NCI-H146 treated with DMSO at 0.1 percent for 48 hours (cell line): ENCODE measurements around the gene SLC38A10.

Experiments
- DNase-seq: peaks from one replicate; lab custom pipeline; 2025; ENCODE audit not compliant: unreplicated experiment; lab: John Stamatoyannopoulos, UW

Gene SLC38A10

DNA sequence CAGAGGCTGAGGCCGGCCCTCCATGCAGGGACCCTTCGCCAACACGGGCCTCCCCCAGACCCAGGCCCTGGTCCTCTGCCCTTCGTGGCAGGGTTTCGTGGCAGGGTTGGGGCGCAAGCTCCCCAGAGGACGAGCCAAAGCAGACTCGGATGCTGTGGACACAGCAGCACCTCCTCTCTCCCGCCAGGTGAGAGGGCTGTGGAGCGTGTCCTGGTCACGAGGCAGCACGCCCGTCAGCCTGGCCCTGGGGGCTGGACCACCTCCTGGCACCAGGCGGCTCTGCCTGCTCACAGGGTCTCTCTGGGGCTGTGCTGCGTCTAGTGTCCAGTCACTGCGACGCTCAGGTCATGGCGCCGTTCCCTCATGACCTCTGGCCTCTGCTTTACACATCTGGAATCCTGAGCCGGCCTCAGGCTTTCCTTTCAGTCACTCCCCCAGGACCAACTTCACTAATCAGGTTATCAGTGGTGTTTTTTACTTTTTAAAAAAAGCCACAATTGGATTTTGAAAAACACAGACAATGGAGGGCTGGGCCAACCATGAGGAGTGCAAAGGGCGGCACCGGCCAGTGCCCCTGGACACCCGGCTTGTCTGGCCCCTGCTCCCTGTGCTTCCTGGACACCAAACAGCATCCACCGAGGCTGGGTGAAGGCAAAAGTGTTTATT lies 50.6 kb downstream of the SLC38A10 start:
- no peak for DNase-seq

DNA sequence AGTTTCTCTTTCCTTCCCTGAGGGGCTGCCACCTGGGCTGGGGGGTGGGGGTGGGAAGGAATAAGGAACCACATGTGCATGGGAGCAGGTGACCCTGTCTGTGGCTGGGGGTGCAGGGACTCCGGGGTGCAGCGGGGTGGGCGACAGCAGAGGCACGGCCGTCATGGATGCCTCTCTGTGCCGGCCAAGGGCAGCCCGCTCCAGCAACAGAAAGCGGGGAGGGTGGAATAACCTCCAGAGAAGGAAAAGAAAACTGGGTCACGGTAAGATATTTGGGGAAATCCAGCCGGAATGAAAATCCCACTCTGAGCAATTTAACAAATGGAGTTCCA lies 51.8 kb downstream of the SLC38A10 start:
- no peak for DNase-seq

DNA sequence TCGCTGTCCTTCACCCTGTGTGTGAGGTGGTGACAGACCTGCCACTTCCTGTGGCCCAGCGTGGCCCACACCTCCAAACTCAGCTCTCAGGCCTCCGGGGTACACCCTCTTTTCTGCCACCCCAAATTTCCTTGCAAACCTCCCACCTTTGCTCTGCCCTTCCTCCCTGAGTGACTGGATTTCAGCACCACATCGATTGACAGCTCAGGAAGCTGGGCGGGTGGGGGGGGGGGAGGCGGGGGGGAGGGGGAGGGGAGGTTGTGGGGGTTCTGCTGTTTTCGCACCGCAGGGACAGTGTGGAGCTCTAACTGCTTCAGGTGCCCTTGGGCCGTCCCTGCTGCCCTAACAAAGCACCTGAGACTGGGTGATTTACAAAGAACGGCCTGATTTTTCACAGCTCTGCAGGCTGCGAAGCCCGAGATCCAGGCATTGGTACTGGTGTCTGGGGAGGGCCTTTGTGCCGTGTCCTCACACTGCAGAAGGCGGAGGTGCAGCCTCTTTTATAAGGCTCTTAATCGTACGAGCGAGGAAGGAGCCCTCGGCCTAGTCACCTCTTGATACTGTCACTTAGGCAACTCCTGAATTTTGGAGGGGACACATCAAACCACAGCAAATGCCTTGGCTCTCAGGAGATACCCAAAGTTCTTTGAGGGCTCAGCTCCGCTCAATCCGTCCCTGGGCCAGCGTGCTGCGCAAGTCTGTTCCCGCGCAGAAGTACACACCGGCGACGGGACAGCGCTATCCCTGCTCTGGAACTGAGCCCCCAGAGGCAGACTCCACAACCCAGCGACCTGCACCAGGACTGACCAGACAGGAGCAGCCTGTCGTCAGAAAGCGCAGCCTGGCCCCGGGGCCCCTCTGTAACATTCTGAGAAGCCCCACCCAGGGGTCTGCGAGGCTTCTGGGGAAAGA lies 52.4 kb downstream of the SLC38A10 start:
- no peak for DNase-seq

DNA sequence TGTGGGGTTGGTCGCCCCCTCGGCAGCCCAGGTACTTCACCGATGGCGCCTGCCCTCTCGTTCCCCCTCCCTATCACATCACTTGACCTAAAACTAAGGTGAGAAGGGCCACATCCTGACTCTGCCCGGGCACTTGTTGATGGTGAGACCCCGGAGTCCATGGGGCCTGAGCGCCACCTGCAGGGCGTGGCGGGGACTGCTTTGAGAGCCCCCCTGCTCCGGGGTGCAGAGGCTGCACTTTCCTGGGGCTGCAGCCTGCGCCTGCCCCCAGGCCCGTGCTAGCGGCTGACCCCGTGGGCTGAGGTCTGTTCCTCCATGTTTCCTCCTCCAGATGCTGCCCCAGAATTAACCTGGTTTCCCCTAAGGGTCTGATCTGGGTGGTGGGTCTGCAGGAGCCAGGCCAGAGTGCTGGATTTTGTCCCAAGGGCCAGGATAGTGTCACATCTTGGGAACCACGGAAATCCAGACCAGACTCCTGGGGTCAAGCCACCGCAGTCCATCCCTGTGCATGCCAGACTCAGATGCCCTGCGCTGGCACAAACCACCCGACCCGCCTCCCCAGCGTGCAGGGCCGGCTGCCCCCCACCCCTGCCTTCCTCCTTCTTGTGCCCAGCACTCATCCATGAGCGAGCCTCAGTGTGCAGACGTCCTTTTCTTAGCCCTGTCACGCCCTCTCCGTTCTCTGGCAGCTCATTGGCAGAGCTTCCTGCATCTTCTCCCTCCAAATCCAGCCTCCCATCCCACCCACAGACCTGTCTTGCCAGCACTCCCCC lies 53.3 kb downstream of the SLC38A10 start:
- no peak for DNase-seq

DNA sequence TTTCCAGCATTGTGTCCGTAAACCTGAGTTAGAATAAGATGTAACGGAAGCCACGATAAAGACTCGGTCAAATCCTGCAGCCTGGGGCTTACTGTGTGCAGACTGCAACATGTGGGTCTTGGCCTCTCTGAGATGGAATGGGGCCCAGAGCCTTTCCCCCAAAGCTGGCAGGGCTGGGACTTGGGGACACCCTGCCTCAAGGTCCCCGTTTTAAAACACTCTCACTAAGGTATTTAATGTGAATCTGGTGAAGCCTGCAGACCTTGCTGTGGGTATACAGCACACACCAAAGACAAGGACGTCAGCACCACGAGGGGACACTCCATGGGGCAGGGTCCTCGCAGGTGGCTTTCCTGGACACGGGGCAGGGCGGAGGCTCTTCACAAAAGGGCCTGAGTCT lies 53.9 kb downstream of the SLC38A10 start:
- DNase-seq = no peak

DNA sequence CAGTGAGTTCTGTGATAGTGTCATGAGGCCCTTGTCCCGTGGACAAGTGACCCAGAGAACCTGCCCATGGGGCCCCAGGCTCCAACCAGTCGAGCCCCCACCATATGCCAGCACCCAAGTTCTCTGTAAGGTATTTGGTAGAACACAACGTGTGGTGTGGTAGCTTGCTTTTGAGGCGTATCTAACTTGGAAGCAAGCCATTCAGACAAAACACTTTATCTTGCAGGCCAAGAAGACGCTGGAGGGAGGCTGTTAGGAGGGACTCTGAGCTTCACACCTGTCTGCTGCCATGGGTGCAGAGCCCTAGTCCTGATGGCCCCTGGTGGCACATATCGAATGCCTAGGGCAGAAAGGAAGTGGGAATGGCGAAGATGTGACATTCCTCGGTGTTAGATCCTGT lies 54.3 kb downstream of the SLC38A10 start:
- DNase-seq = no peak

DNA sequence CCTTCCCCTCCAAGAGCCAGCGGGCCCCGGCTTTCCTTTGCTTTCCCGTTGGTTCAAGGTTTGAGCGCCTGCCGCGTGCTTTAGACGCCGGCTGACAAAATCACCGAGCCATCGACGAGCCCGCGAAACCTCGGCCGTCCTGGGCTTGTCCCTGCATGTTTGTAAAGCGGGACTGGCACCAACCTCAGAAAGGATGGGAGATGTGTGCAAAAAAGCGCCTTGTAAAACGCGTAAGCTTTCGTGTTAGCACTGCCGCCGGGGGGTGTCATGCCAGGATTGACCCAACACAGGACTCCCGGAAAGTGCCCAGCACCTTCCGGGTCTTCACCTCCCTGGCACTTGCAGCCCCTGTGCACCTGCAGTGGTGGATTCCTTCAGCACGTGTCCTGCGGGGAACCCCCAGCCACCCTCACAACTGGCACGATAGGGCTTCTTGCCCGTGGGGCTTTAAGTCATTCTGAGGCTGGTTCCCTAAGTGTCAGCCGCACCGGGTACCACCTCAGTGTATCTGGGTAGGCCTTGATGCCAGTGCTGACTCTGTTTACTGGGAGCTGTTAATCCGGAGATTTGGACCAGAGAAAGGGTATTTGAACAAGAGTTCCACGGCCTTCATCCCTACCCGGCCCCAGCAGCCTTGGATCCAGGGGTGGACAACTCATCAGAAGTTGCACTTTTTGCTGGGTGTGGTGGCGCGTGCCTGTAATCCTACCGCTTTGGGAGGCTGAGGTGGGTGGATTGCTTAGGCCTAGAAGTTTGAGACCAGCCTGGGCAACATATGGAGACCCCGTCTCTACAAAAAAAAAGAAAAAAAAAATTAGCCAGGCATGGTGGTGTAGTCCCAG lies 55.2 kb downstream of the SLC38A10 start:
- DNase-seq = no peak

GRCh38 chr17:81238815-81239713 lies 56.0 kb downstream of the SLC38A10 start, which contains the start of the genes NDUFAF8 and TEPSIN:
NDUFAF8 (plus strand) TSS chr17:81239318; CDS start chr17:81239364, 46 bp downstream.
TEPSIN (minus strand) TSS chr17:81239055; CDS start chr17:81239033, 22 bp downstream.
- peak; percentile 97 for DNase-seq

DNA sequence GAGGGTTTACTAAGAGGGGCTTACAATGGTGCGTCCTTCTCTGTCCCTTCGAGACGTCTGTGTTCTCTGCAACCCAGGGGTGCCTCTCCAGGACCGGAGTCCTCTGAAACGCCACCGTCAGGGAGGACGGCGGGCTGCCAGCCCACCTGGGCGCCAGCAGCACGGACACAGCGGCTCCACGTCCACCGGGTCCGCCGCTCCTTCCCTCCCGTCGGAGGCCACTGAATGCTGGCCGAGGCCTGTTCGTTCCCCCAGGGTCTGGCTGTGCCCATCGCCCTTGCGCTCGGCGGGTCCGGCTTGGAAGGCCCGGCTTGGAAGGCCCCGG lies 56.7 kb downstream of the SLC38A10 start:
- DNase-seq = no peak

DNA sequence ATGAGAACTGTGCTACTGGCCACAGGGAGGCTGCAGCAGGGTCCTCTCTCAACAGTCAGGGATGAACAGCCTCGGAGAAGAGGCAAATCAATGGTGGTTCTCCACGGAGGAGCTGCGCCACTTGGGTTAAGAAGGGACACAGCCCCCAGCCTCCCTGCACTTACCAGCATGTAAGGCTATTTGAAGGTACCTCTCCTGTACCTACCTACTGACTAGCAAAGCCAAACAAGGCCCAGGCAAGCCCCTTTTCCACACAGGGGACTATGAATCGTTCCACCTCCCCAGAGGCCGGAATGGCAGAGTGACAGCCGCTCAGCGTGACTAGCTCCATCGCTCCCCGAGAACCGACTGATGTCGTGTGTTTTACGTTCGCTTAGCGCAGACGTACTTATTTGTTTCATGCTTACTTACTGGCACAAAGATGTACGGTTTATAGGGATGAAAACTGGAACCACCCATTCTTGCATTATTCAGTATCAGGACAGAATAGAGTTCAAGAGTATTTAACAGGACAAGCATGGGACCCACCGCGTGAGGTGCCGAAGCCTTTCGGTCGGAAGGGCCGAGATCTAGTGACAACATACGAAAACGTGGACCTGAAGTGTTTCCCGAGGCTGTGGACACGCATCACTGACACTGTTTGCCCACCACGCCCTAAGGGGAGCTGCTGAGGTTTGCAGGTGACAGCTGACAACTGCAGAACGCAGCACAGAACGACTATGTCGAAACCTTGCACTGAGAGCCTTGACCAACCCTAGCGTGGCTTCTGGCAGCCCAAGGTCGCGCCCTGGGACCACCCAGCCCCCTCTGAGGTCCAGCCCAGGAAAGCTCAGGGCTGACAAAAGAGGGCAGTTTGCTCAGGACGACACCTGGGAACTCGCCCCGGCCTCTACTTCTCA lies 57.3 kb downstream of the SLC38A10 start:
- DNase-seq = no peak

DNA sequence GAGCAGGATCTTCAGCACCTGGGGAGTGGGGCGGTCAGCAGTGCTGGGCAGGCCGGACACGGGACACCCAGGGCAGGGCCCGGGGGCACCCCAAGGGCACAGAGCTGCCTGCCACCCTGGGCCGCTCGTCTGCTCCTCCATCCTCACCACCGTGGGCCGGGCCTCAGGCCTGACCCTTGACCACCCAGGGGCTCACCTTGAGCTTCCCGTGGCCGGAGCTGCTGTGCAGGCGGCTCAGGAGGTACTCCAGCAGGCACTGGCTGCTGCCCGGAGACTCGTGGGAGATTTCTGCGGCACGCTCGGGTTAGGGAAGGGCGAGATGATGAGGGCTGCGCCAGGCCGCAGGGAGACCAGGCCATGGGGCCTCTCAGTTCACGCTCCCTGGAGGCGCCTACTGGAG lies 58.3 kb downstream of the SLC38A10 start:
- DNase-seq = no peak

- no peak for DNase-seq
These were observed 59.0 kb downstream of the SLC38A10 start for GRCh38 chr17:81235822-81236740.

GRCh38 chr17:81234940-81235821 lies 59.9 kb downstream of the SLC38A10 start:
- DNase-seq = no peak

DNA sequence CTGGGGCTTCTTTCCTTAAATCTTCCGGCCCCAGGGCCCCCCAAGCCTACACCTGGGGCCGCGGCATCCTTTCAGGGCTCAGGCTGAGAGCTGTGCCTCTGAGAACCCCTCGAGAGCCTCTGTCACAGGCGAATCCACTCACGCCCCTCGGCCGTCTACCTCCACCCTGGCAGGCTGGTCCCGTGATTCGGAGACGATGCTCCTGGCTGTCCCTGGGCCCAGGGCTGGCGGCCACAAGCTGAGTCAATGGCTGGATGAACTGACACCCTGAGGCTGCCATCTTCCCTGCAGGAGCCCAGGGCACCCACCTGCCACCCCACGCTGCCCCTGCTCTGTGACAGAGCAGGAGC lies 60.6 kb downstream of the SLC38A10 start:
- no peak for DNase-seq

GRCh38 chr17:81233811-81234505 lies 61.1 kb downstream of the SLC38A10 start:
- DNase-seq = no peak

DNA sequence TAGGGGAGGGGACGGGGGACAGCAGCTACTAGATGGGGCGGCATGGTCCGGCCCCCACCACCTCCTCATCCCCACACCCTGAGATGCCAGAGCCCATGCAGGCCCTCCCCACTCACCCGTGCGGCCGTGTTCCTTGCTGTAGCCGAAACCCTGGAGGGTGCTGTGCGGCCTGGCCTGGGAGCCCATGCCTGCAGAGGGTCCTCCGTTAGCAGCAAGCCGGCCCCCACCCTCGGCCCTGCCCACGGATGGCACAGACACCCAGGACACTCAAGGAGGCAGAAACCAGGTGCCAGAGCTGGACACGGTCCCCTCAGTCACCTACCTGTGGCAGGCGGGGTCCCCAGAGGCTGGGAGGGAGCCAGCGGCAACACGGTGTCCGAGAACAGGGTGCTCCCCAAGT lies 61.8 kb downstream of the SLC38A10 start:
- no peak for DNase-seq
